NOMO-1 treated with DMSO at 0.1 percent for 48 hours (cell line): ENCODE measurements around the gene ALAS1.

Source experiments
- DNase-seq: peaks from one replicate; lab custom pipeline; 2025; ENCODE audit not compliant: unreplicated experiment; lab: John Stamatoyannopoulos, UW

The ALAS1 gene

GRCh38 chr3:52233968-52234367, 36.0 kb downstream of the ALAS1 start:
- DNase-seq: no peak

GRCh38 chr3:52234516-52235447, 36.8 kb downstream of the ALAS1 start:
- DNase-seq: no peak

- no peak for DNase-seq
Measured at GRCh38 chr3:52236424-52236886, 38.5 kb downstream of the ALAS1 start.

- DNase-seq: peak; percentile 3
Measured at GRCh38 chr3:52237006-52237656, 39.2 kb downstream of the ALAS1 start.

GRCh38 chr3:52237657-52238172, 39.8 kb downstream of the ALAS1 start:
- DNase-seq: no peak

GRCh38 chr3:52238193-52238760, 40.3 kb downstream of the ALAS1 start:
- no peak for DNase-seq

GRCh38 chr3:52238761-52239701, 41.1 kb downstream of the ALAS1 start, which contains the start of gene TWF2:
Gene TWF2, minus strand, starts transcription at chr3:52239158. Its CDS starts 142 bp downstream, at chr3:52239016.
- DNase-seq: peak; percentile 62

GRCh38 chr3:52240059-52240885, 42.3 kb downstream of the ALAS1 start:
- DNase-seq: peak; percentile 29

GRCh38 chr3:52240886-52241370, 43.0 kb downstream of the ALAS1 start:
- DNase-seq: no peak

GRCh38 chr3:52242039-52242438, 44.1 kb downstream of the ALAS1 start:
- DNase-seq: no peak

GRCh38 chr3:52243791-52244628, 46.0 kb downstream of the ALAS1 start:
- DNase-seq: peak; percentile 86

GRCh38 chr3:52245322-52246263, 47.6 kb downstream of the ALAS1 start, which contains the start of gene PPM1M:
Gene PPM1M, plus strand, starts transcription at chr3:52245759. Its CDS starts 66 bp downstream, at chr3:52245825.
- peak; percentile 27 for DNase-seq

- no peak for DNase-seq
Measured at GRCh38 chr3:52246264-52246620, 48.3 kb downstream of the ALAS1 start.

- peak; percentile 56 for DNase-seq
Measured at GRCh38 chr3:52246728-52247408, 48.9 kb downstream of the ALAS1 start.

- peak; percentile 31 for DNase-seq
Measured at GRCh38 chr3:52247409-52248164, 49.6 kb downstream of the ALAS1 start.

- no peak for DNase-seq
Measured at GRCh38 chr3:52248165-52248541, 50.2 kb downstream of the ALAS1 start.
